ENCODE measurements around the gene SORCS2.

Gene SORCS2

GRCh38 chr4:7411491-7411890 is 219.2 kb downstream of the SORCS2 start:
- Histone ChIP-seq H3K9me3 (ENCODE audit: low read length) (no peaks in the 10 kb centered on the region), H2AFZ (ENCODE audit: low read depth, low read length) (no peak overlapping the region)

GRCh38 chr4:7411896-7412553 is 219.7 kb downstream of the SORCS2 start:
- H3K4me3 ChIP-seq (ENCODE audit: low read length), result no peak overlapping the region
- no peaks in the 10 kb centered on the region for H3K4me1 ChIP-seq (ENCODE audit: insufficient read depth, low read length)

More at GRCh38 chr4:7411491-7411890, 219.2 kb downstream of the SORCS2 start:
- H3K27me3 ChIP-seq (ENCODE audit: insufficient read depth, low read length), result peaks cover 3% of the 10 kb centered on the region
- no peaks in the 10 kb centered on the region for H3K36me3 ChIP-seq (ENCODE audit: insufficient read depth, low read length)
- no peaks in the 10 kb centered on the region for H3K4me1 ChIP-seq (ENCODE audit: insufficient read depth, low read length)
- no peak overlapping the region for H3K4me3 ChIP-seq (ENCODE audit: low read length)

GRCh38 chr4:7412554-7412912 is 220.2 kb downstream of the SORCS2 start:
- no peaks in the 10 kb centered on the region for H3K4me1 ChIP-seq (ENCODE audit: insufficient read depth, low read length)
- H3K4me3 ChIP-seq (ENCODE audit: low read length), result no peak overlapping the region
- no peak overlapping the region for H2AFZ ChIP-seq (ENCODE audit: low read depth, low read length)
- H3K27me3 ChIP-seq (ENCODE audit: insufficient read depth, low read length), result peaks cover 3% of the 10 kb centered on the region
- H3K36me3 ChIP-seq (ENCODE audit: insufficient read depth, low read length), result no peaks in the 10 kb centered on the region
- H3K9me3 ChIP-seq (ENCODE audit: low read length), result no peaks in the 10 kb centered on the region

More at GRCh38 chr4:7411896-7412553, 219.7 kb downstream of the SORCS2 start:
- Histone ChIP-seq H3K27me3 (ENCODE audit: insufficient read depth, low read length) (peaks cover 3% of the 10 kb centered on the region), H3K36me3 (ENCODE audit: insufficient read depth, low read length) (no peaks in the 10 kb centered on the region), H2AFZ (ENCODE audit: low read depth, low read length) (no peak overlapping the region), H3K9me3 (ENCODE audit: low read length) (no peaks in the 10 kb centered on the region)

DNA sequence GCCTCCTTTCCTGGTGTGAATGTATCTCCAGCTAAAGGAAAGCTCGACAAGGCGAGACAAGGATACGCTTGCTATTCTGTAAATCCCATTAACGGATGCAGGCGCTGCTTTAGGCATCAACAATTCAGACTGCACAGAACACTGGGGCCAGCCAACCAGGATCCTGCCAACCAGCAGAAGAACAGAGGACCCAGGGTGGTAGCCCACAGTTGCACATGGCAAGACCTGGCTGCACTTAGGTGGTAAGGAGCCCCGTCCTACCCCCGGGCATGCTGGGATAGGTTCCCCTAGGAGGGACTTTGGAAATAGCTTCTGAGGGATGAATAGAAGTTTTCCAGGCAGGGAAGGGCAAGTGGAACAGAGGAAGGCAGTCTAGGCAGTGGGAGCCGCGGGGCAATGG is 221.7 kb downstream of the SORCS2 start:
- no peak overlapping the region for H3K4me3 ChIP-seq (ENCODE audit: low read length)
- H3K9me3 ChIP-seq (ENCODE audit: low read length), result no peaks in the 10 kb centered on the region

GRCh38 chr4:7414736-7415510 is 222.6 kb downstream of the SORCS2 start:
- Histone ChIP-seq H3K4me1 (ENCODE audit: insufficient read depth, low read length) (no peaks in the 10 kb centered on the region), H2AFZ (ENCODE audit: low read depth, low read length) (no peak overlapping the region), H3K36me3 (ENCODE audit: insufficient read depth, low read length) (no peaks in the 10 kb centered on the region), H3K9me3 (ENCODE audit: low read length) (no peaks in the 10 kb centered on the region), H3K4me3 (ENCODE audit: low read length) (no peak overlapping the region), H3K27me3 (ENCODE audit: insufficient read depth, low read length) (peaks cover 3% of the 10 kb centered on the region)

More for the DNA sequence above, 221.7 kb downstream of the SORCS2 start:
- Histone ChIP-seq H3K4me1 (ENCODE audit: insufficient read depth, low read length) (no peaks in the 10 kb centered on the region), H3K36me3 (ENCODE audit: insufficient read depth, low read length) (no peaks in the 10 kb centered on the region), H3K27me3 (ENCODE audit: insufficient read depth, low read length) (peaks cover 3% of the 10 kb centered on the region), H2AFZ (ENCODE audit: low read depth, low read length) (no peak overlapping the region)

- H3K4me3 ChIP-seq (ENCODE audit: low read length), result no peak overlapping the region
- H2AFZ ChIP-seq (ENCODE audit: low read depth, low read length), result no peak overlapping the region
- H3K27me3 ChIP-seq (ENCODE audit: insufficient read depth, low read length), result peaks cover 3% of the 10 kb centered on the region
- H3K9me3 ChIP-seq (ENCODE audit: low read length), result no peaks in the 10 kb centered on the region
- H3K4me1 ChIP-seq (ENCODE audit: insufficient read depth, low read length), result no peaks in the 10 kb centered on the region
- no peaks in the 10 kb centered on the region for H3K36me3 ChIP-seq (ENCODE audit: insufficient read depth, low read length)
Measured at GRCh38 chr4:7415927-7416686, 223.8 kb downstream of the SORCS2 start.

DNA sequence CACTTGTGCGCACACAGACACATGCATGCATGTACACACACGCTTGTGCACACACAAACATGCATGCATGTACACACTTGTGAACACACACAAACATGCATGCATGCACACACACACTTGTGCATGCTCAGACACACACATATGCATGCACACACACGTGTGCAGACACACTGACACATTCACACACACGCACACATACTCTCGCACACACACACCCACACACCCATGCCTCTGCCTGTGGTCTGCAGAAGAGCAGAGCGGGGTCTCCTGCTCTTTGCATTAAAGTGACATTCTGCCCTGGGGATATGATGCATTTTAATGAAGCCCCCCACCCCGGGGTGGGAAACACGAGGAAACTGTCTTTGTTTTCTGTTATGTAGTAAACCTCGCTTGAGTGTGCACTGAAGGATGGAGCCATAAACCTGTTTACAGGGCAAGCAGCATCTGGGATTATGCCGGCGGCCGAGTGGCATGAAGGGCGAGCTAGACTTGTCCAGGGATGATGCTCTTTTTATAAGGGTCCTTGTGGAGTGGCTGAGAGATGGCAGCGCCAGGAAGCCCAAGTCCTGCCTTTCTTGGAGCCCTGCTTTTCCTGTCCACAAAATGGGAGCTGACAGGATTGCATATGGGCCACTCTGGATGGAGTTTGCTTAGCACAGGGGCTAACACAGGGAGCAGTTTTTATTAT is 224.6 kb downstream of the SORCS2 start:
- Histone ChIP-seq H3K36me3 (ENCODE audit: insufficient read depth, low read length) (no peaks in the 10 kb centered on the region), H2AFZ (ENCODE audit: low read depth, low read length) (no peak overlapping the region), H3K4me1 (ENCODE audit: insufficient read depth, low read length) (no peaks in the 10 kb centered on the region), H3K4me3 (ENCODE audit: low read length) (no peak overlapping the region), H3K9me3 (ENCODE audit: low read length) (no peaks in the 10 kb centered on the region), H3K27me3 (ENCODE audit: insufficient read depth, low read length) (peaks cover 3% of the 10 kb centered on the region)

- Histone ChIP-seq H3K36me3 (ENCODE audit: insufficient read depth, low read length) (no peaks in the 10 kb centered on the region), H3K4me1 (ENCODE audit: insufficient read depth, low read length) (no peaks in the 10 kb centered on the region), H2AFZ (ENCODE audit: low read depth, low read length) (no peak overlapping the region), H3K9me3 (ENCODE audit: low read length) (no peaks in the 10 kb centered on the region), H3K27me3 (ENCODE audit: insufficient read depth, low read length) (peaks cover 3% of the 10 kb centered on the region), H3K4me3 (ENCODE audit: low read length) (no peak overlapping the region)
Measured at GRCh38 chr4:7417639-7418038, 225.3 kb downstream of the SORCS2 start.

- Histone ChIP-seq H3K4me1 (ENCODE audit: insufficient read depth, low read length) (no peaks in the 10 kb centered on the region), H3K9me3 (ENCODE audit: low read length) (no peaks in the 10 kb centered on the region), H3K4me3 (ENCODE audit: low read length) (no peak overlapping the region), H2AFZ (ENCODE audit: low read depth, low read length) (no peak overlapping the region), H3K36me3 (ENCODE audit: insufficient read depth, low read length) (no peaks in the 10 kb centered on the region), H3K27me3 (ENCODE audit: insufficient read depth, low read length) (peaks cover 3% of the 10 kb centered on the region)
Measured at GRCh38 chr4:7418131-7418943, 226.0 kb downstream of the SORCS2 start.

- Histone ChIP-seq H2AFZ (ENCODE audit: low read depth, low read length) (no peak overlapping the region), H3K36me3 (ENCODE audit: insufficient read depth, low read length) (no peaks in the 10 kb centered on the region)
Measured at GRCh38 chr4:7419961-7420660, 227.8 kb downstream of the SORCS2 start.

DNA sequence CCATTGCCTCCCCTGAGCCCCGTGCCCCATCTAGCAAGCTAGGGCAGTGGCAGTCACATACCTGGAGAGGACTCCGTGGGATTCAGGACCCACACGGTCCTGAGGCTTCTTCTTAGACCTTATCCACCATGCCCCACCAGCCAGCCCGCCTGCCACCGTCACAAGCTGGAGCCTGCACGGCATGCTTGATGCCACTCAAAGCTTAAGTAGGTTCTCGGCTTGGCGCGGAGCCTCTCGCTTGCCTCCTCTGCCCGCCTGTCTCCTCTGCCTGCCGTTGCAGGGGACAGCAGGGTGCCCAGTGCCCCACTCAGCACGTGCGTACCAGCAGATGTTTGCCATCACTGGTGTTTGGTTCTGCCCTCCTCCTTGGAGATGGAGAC is 228.3 kb downstream of the SORCS2 start:
- H2AFZ ChIP-seq (ENCODE audit: low read depth, low read length), result no peak overlapping the region
- H3K36me3 ChIP-seq (ENCODE audit: insufficient read depth, low read length), result no peaks in the 10 kb centered on the region
- no peak overlapping the region for H3K4me3 ChIP-seq (ENCODE audit: low read length)
- H3K27me3 ChIP-seq (ENCODE audit: insufficient read depth, low read length), result no peaks in the 10 kb centered on the region
- no peaks in the 10 kb centered on the region for H3K9me3 ChIP-seq (ENCODE audit: low read length)
- no peaks in the 10 kb centered on the region for H3K4me1 ChIP-seq (ENCODE audit: insufficient read depth, low read length)

More at GRCh38 chr4:7419961-7420660, 227.8 kb downstream of the SORCS2 start:
- Histone ChIP-seq H3K9me3 (ENCODE audit: low read length) (no peaks in the 10 kb centered on the region), H3K27me3 (ENCODE audit: insufficient read depth, low read length) (peaks cover 2% of the 10 kb centered on the region), H3K4me3 (ENCODE audit: low read length) (no peak overlapping the region), H3K4me1 (ENCODE audit: insufficient read depth, low read length) (no peaks in the 10 kb centered on the region)
